Mesothelial cell of epicardium (in vitro differentiated cells): Measurements from ENCODE around the gene NEDD4. TPM values are rescaled to one million over a fixed set of nuclear protein-coding genes. Genes with fewer than 3 reads are reported as not detected.
A peak's percentile ranks its signal among the peaks of the same experiment; 100 is the strongest.

Source experiments
- DNase-seq, 2 experiments: peaks; one replicate each; pipeline ENCODE4 v3.0.0; 2021; ENCODE audit warnings: low spot score in 2 of 2; ENCODE audit not compliant: unreplicated experiment in 2 of 2
- H3K27ac Mint-ChIP-seq: 2 replicates; pipeline ENCODE4 v1.8.0; 2021; ENCODE audit warnings: mixed read lengths
- H3K27me3 Mint-ChIP-seq: 2 replicates; pipeline ENCODE4 v1.8.0; 2021; ENCODE audit warnings: low read depth, mixed read lengths
- H3K36me3 Mint-ChIP-seq: 2 replicates; pipeline ENCODE4 v1.8.0; 2021; ENCODE audit warnings: mixed read lengths
- H3K4me1 Mint-ChIP-seq: 2 replicates; pipeline ENCODE4 v1.8.0; 2021; ENCODE audit warnings: mixed read lengths
- H3K4me3 Mint-ChIP-seq: 2 replicates; pipeline ENCODE4 v1.8.0; 2021; ENCODE audit warnings: mild to moderate bottlenecking, moderate library complexity, mixed read lengths
- H3K9me3 Mint-ChIP-seq: 2 replicates; pipeline ENCODE4 v1.8.0; 2021; ENCODE audit warnings: mixed read lengths
- total RNA-seq: library from RNA; stranded (reverse); gene quantifications from 3 replicates; pipeline ENCODE4 v1.2.1, GENCODE V29; 2021
- TF ChIP-seq, protein P1 (sequence below): fragments of 200-600 bp; sonication (generic); IDR thresholded peaks from one replicate; pipeline ENCODE4 v1.5.0; 2021; ENCODE audit warnings: antibody characterized with exemption; ENCODE audit not compliant: unreplicated experiment

NEDD4 gene
- total RNA-seq, 1 donor from 2014 or later: 45.6 TPM

DNA sequence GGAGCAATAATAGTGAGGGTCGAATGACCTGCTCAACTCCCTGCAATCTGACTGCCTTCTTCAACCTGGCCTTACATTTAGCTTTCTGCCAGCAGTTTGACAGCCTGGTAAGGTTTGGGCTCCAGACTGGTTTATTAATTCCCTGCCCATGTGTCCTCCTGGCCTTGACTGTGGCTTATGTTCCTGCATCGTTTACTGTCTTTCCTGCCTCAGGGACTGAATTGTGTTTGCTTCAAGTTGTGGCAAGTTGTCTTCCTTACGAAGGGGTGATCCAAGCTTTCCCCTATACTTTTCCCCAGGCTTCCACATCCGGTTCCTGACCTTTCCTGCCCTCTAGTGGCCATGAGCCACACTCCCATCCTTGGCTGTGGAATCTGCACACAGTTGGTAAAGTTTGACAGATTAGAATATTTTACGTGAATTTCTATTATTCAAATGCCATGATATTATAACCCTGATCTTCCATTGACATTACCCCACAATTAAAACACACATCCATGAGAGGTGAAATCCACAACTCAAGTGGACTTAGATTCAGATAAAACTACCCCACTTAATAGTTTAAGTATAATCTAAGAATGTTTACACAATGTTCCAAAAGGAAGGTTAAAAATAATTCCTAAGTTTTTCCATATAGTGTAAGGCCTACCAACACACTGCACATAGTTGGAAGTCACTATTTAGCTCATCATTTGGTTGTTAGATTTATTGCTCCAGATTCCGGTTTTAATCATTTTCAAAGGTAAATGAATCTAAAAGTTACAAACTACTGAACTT, 95.7 kb downstream of the NEDD4 start:
- no peaks in the 10 kb centered on the region for H3K36me3 Mint-ChIP-seq
- H3K27ac Mint-ChIP-seq: peak overlapping the region; percentile 44
- peaks cover 37% of the 10 kb centered on the region for H3K4me1 Mint-ChIP-seq
- TF ChIP-seq, protein P1, sequence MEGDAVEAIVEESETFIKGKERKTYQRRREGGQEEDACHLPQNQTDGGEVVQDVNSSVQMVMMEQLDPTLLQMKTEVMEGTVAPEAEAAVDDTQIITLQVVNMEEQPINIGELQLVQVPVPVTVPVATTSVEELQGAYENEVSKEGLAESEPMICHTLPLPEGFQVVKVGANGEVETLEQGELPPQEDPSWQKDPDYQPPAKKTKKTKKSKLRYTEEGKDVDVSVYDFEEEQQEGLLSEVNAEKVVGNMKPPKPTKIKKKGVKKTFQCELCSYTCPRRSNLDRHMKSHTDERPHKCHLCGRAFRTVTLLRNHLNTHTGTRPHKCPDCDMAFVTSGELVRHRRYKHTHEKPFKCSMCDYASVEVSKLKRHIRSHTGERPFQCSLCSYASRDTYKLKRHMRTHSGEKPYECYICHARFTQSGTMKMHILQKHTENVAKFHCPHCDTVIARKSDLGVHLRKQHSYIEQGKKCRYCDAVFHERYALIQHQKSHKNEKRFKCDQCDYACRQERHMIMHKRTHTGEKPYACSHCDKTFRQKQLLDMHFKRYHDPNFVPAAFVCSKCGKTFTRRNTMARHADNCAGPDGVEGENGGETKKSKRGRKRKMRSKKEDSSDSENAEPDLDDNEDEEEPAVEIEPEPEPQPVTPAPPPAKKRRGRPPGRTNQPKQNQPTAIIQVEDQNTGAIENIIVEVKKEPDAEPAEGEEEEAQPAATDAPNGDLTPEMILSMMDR: peak; percentile 61
- no peaks in the 10 kb centered on the region for H3K27me3 Mint-ChIP-seq
- no peak overlapping the region for H3K4me3 Mint-ChIP-seq
- H3K9me3 Mint-ChIP-seq: no peaks in the 10 kb centered on the region
- no peak for DNase-seq

DNA sequence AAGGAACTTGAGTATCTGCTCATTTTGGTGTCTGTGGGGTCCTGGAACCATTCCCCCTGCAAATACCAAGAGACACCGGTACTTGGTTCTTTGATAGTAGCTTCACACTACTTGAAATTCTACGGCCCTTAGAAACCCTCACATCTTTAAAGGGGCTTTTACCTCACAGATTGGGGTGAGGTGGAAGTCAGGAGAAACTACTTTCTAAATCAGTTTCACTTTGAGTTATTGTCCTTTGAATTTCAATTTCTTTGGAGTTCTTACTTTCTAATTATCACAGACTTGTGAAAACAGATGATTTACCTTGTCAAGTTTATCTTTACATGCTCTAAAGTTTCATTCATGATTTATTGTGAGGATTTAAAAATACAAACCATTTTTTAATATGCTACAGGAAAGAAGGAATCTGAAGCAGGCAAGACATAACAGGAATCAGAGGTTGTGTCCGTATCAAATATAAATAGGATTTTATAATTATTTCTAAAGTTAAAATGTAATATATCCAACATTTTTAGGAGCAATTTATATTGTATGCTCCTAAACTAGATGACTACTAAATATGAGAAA, 98.9 kb downstream of the NEDD4 start:
- H3K36me3 Mint-ChIP-seq: peaks cover 4% of the 10 kb centered on the region
- no peaks in the 10 kb centered on the region for H3K27me3 Mint-ChIP-seq
- H3K27ac Mint-ChIP-seq: peak overlapping the region; percentile 82
- TF ChIP-seq, protein P1: no peak
- peak overlapping the region; percentile 43 for H3K4me3 Mint-ChIP-seq
- peaks cover 5% of the 10 kb centered on the region for H3K9me3 Mint-ChIP-seq
- no peak for DNase-seq
- peaks cover 39% of the 10 kb centered on the region for H3K4me1 Mint-ChIP-seq

DNA sequence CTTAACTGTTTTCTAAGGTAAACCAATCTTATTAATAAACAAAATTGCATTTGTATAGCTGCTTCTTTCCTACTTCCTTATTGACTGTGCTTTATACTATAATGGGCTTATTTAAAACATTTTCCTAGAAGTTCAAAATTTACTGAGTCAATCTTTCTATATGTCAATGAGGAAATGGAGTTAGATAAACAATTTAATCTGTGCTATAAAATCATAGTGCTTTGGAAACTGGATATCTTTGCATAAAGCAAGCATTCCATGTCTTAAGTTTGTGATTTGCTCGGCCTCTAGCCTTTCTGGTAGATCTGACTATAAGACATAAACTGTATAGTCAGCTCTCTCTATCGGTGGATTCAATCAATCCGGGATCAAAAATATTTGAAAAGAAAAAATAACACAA, 99.6 kb downstream of the NEDD4 start:
- peak overlapping the region; percentile 64 for H3K27ac Mint-ChIP-seq
- H3K4me1 Mint-ChIP-seq: peaks cover 39% of the 10 kb centered on the region
- H3K36me3 Mint-ChIP-seq: peaks cover 10% of the 10 kb centered on the region
- TF ChIP-seq, protein P1: no peak
- no peaks in the 10 kb centered on the region for H3K27me3 Mint-ChIP-seq
- no peak overlapping the region for H3K4me3 Mint-ChIP-seq
- no peak for DNase-seq
- peaks cover 11% of the 10 kb centered on the region for H3K9me3 Mint-ChIP-seq

DNA sequence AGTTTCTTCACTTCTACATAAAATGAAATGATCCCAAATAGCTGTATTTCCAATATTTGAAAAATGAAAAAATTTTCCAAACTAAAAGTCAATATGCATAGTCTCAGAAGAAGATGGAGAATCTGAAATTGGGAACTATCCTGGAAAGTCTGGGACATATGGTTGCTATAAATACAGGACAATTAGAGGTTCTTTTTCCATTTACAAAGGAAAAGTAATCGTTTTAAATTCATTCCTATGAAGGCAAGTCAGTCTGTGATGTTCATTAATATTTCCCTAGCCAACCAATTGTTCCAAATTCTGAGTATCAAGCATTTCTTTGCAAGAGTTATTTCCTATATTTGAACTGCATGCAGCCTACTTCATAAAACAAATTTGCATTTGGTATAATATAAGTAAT, 102.2 kb downstream of the NEDD4 start:
- H3K4me3 Mint-ChIP-seq: no peak overlapping the region
- H3K36me3 Mint-ChIP-seq: peaks cover 34% of the 10 kb centered on the region
- H3K27ac Mint-ChIP-seq: no peak overlapping the region

DNA sequence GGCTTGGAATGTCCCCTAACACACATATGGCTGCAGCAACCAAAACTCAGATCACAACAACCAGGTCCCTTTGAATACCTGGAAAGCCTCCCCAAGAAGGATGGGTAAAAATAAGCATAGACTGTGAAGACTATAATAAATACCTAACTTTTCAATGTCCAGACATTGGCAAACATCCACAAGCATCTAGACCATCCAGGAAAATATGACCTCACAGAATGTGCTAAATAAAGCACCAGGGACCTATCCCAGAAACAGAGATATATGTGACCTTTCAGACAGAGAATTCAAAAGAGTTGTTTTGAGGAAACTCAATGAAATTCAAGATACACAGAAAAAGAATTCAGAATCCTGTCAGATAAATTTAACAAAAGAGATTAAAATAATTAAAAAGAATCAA, 109.2 kb downstream of the NEDD4 start:
- Mint-ChIP-seq H3K27me3 (no peaks in the 10 kb centered on the region), H3K36me3 (peaks cover 40% of the 10 kb centered on the region), H3K9me3 (peaks cover 41% of the 10 kb centered on the region), H3K27ac (no peak overlapping the region), H3K4me1 (peaks cover 21% of the 10 kb centered on the region), H3K4me3 (no peak overlapping the region)
- no peak for DNase-seq
- TF ChIP-seq, protein P1: no peak

More for the DNA sequence above, 102.2 kb downstream of the NEDD4 start:
- no peaks in the 10 kb centered on the region for H3K27me3 Mint-ChIP-seq
- DNase-seq: no peak
- H3K9me3 Mint-ChIP-seq: peaks cover 35% of the 10 kb centered on the region
- H3K4me1 Mint-ChIP-seq: peaks cover 26% of the 10 kb centered on the region
- TF ChIP-seq, protein P1: no peak
